Inferior parietal cortex (tissue), 1 donor: ENCODE measurements around the gene FSTL5.

ENCODE experiments used
- DNase-seq: peaks from one replicate; pipeline ENCODE4 v3.0.0-alpha.2; 2016; ENCODE audit errors: extremely low spot score

The FSTL5 gene

GRCh38 chr4:161936625-161937550, 226.9 kb downstream of the FSTL5 start:
- DNase-seq = no peak

GRCh38 chr4:161931089-161931488, 232.7 kb downstream of the FSTL5 start:
- no peak for DNase-seq

GRCh38 chr4:161929956-161930355, 233.8 kb downstream of the FSTL5 start:
- DNase-seq = peak; percentile 46

GRCh38 chr4:161926033-161926828, 237.6 kb downstream of the FSTL5 start:
- no peak for DNase-seq

- no peak for DNase-seq
These were observed 243.3 kb downstream of the FSTL5 start for GRCh38 chr4:161920304-161921052.

- no peak for DNase-seq
These were observed 244.2 kb downstream of the FSTL5 start for GRCh38 chr4:161919442-161920220.

- no peak for DNase-seq
These were observed 247.8 kb downstream of the FSTL5 start for GRCh38 chr4:161916035-161916434.

GRCh38 chr4:161907590-161907955, 256.2 kb downstream of the FSTL5 start:
- DNase-seq = no peak

GRCh38 chr4:161906836-161907589, 256.8 kb downstream of the FSTL5 start:
- no peak for DNase-seq

- no peak for DNase-seq
These were observed 263.7 kb downstream of the FSTL5 start for GRCh38 chr4:161900110-161900509.

GRCh38 chr4:161894493-161895167, 269.2 kb downstream of the FSTL5 start:
- no peak for DNase-seq

GRCh38 chr4:161894014-161894413, 269.8 kb downstream of the FSTL5 start:
- DNase-seq = no peak

GRCh38 chr4:161893566-161893965, 270.2 kb downstream of the FSTL5 start:
- no peak for DNase-seq

GRCh38 chr4:161892951-161893350, 270.8 kb downstream of the FSTL5 start:
- DNase-seq = no peak

GRCh38 chr4:161883157-161883556, 280.6 kb downstream of the FSTL5 start:
- DNase-seq = no peak

GRCh38 chr4:161881370-161881769, 282.4 kb downstream of the FSTL5 start:
- DNase-seq = no peak

GRCh38 chr4:161869511-161869910, 294.3 kb downstream of the FSTL5 start:
- DNase-seq = no peak

- DNase-seq = no peak
These were observed 307.0 kb downstream of the FSTL5 start for GRCh38 chr4:161856711-161857326.

- DNase-seq = no peak
These were observed 313.2 kb downstream of the FSTL5 start for GRCh38 chr4:161850631-161851030.

- no peak for DNase-seq
These were observed 322.0 kb downstream of the FSTL5 start for GRCh38 chr4:161841759-161842158.
